22Rv1 (cell line): Measurements from ENCODE around the gene DBN1.

Experiments used
- CTCF ChIP-seq: fragments of 450-650 bp; IDR thresholded peaks from 2 replicates; pipeline ENCODE4 v1.5.1; 2017; ENCODE audit warnings: mild to moderate bottlenecking
- ZFX ChIP-seq: fragments of 450-650 bp; IDR thresholded peaks from 2 replicates; pipeline ENCODE4 v1.6.1; 2017; ENCODE audit warnings: antibody characterized with exemption, borderline replicate concordance

GRCh38 chr5:177456591-177456964 lies 16.9 kb downstream of the DBN1 start:
- TF ChIP-seq CTCF = peak; percentile 58; the same call in 1 of the 2 replicates
- no peak for TF ChIP-seq ZFX
